ENCODE measurements around the gene BCAS1.

BCAS1 gene

GRCh38 chr20:54076259-54076658, 5.9 kb upstream of the BCAS1 start:
- peaks cover 14% of the 10 kb centered on the region for H3K27me3 Mint-ChIP-seq (ENCODE audit: low read depth)
- H3K27ac Mint-ChIP-seq, result no peak overlapping the region
- peaks cover 4% of the 10 kb centered on the region for H3K9me3 Mint-ChIP-seq
- peaks cover 8% of the 10 kb centered on the region for H3K36me3 Mint-ChIP-seq (ENCODE audit: low read depth)
- no peak overlapping the region for H3K4me3 Mint-ChIP-seq
- H3K4me1 Mint-ChIP-seq (ENCODE audit: low read depth), result peaks cover 19% of the 10 kb centered on the region

- Mint-ChIP-seq H3K36me3 (ENCODE audit: low read depth) (peaks cover 8% of the 10 kb centered on the region), H3K9me3 (peaks cover 4% of the 10 kb centered on the region), H3K4me3 (no peak overlapping the region), H3K27ac (no peak overlapping the region), H3K27me3 (ENCODE audit: low read depth) (peaks cover 10% of the 10 kb centered on the region), H3K4me1 (ENCODE audit: low read depth) (peaks cover 19% of the 10 kb centered on the region)
These were observed 4.9 kb upstream of the BCAS1 start for GRCh38 chr20:54075322-54075721.

- Mint-ChIP-seq H3K27me3 (ENCODE audit: low read depth) (peaks cover 10% of the 10 kb centered on the region), H3K9me3 (peaks cover 4% of the 10 kb centered on the region), H3K27ac (no peak overlapping the region), H3K4me3 (no peak overlapping the region), H3K36me3 (ENCODE audit: low read depth) (peaks cover 7% of the 10 kb centered on the region), H3K4me1 (ENCODE audit: low read depth) (peaks cover 19% of the 10 kb centered on the region)
These were observed 4.1 kb upstream of the BCAS1 start for GRCh38 chr20:54074511-54074910.

GRCh38 chr20:54073288-54073687, 2.9 kb upstream of the BCAS1 start:
- Mint-ChIP-seq H3K4me1 (ENCODE audit: low read depth) (peaks cover 10% of the 10 kb centered on the region), H3K27ac (no peak overlapping the region), H3K9me3 (no peaks in the 10 kb centered on the region), H3K4me3 (no peak overlapping the region), H3K36me3 (ENCODE audit: low read depth) (peaks cover 1% of the 10 kb centered on the region), H3K27me3 (ENCODE audit: low read depth) (peaks cover 10% of the 10 kb centered on the region)

- Mint-ChIP-seq H3K36me3 (ENCODE audit: low read depth) (no peaks in the 10 kb centered on the region), H3K27me3 (ENCODE audit: low read depth) (peaks cover 6% of the 10 kb centered on the region), H3K4me1 (ENCODE audit: low read depth) (peaks cover 4% of the 10 kb centered on the region), H3K9me3 (no peaks in the 10 kb centered on the region), H3K4me3 (no peak overlapping the region), H3K27ac (no peak overlapping the region)
These were observed 858 bp downstream of the BCAS1 start for GRCh38 chr20:54069501-54069971.

GRCh38 chr20:54068966-54069365, 1.4 kb downstream of the BCAS1 start:
- Mint-ChIP-seq H3K4me3 (no peak overlapping the region), H3K4me1 (ENCODE audit: low read depth) (peaks cover 4% of the 10 kb centered on the region), H3K9me3 (no peaks in the 10 kb centered on the region), H3K27me3 (ENCODE audit: low read depth) (peaks cover 6% of the 10 kb centered on the region), H3K27ac (no peak overlapping the region), H3K36me3 (ENCODE audit: low read depth) (no peaks in the 10 kb centered on the region)

- H3K27me3 Mint-ChIP-seq (ENCODE audit: low read depth), result peaks cover 6% of the 10 kb centered on the region
- H3K4me3 Mint-ChIP-seq, result no peak overlapping the region
- no peaks in the 10 kb centered on the region for H3K36me3 Mint-ChIP-seq (ENCODE audit: low read depth)
- H3K27ac Mint-ChIP-seq, result no peak overlapping the region
- no peaks in the 10 kb centered on the region for H3K9me3 Mint-ChIP-seq
- peaks cover 4% of the 10 kb centered on the region for H3K4me1 Mint-ChIP-seq (ENCODE audit: low read depth)
These were observed 1.9 kb downstream of the BCAS1 start for GRCh38 chr20:54068495-54068894.

- Mint-ChIP-seq H3K27ac (no peak overlapping the region), H3K36me3 (ENCODE audit: low read depth) (no peaks in the 10 kb centered on the region), H3K27me3 (ENCODE audit: low read depth) (peaks cover 6% of the 10 kb centered on the region), H3K4me3 (no peak overlapping the region), H3K9me3 (no peaks in the 10 kb centered on the region), H3K4me1 (ENCODE audit: low read depth) (peaks cover 4% of the 10 kb centered on the region)
These were observed 2.7 kb downstream of the BCAS1 start for GRCh38 chr20:54067606-54068174.

GRCh38 chr20:54065601-54066038, 4.8 kb downstream of the BCAS1 start:
- Mint-ChIP-seq H3K36me3 (ENCODE audit: low read depth) (no peaks in the 10 kb centered on the region), H3K27me3 (ENCODE audit: low read depth) (peaks cover 3% of the 10 kb centered on the region), H3K27ac (no peak overlapping the region), H3K9me3 (no peaks in the 10 kb centered on the region), H3K4me1 (ENCODE audit: low read depth) (peaks cover 4% of the 10 kb centered on the region), H3K4me3 (no peak overlapping the region)

GRCh38 chr20:54064939-54065338, 5.5 kb downstream of the BCAS1 start:
- no peaks in the 10 kb centered on the region for H3K9me3 Mint-ChIP-seq
- H3K4me1 Mint-ChIP-seq (ENCODE audit: low read depth), result peaks cover 4% of the 10 kb centered on the region
- H3K27me3 Mint-ChIP-seq (ENCODE audit: low read depth), result peaks cover 3% of the 10 kb centered on the region
- no peak overlapping the region for H3K27ac Mint-ChIP-seq
- no peaks in the 10 kb centered on the region for H3K36me3 Mint-ChIP-seq (ENCODE audit: low read depth)
- H3K4me3 Mint-ChIP-seq, result no peak overlapping the region

- H3K4me3 Mint-ChIP-seq, result no peak overlapping the region
- no peak overlapping the region for H3K27ac Mint-ChIP-seq
- peaks cover 3% of the 10 kb centered on the region for H3K27me3 Mint-ChIP-seq (ENCODE audit: low read depth)
- peaks cover 4% of the 10 kb centered on the region for H3K4me1 Mint-ChIP-seq (ENCODE audit: low read depth)
- H3K9me3 Mint-ChIP-seq, result no peaks in the 10 kb centered on the region
- no peaks in the 10 kb centered on the region for H3K36me3 Mint-ChIP-seq (ENCODE audit: low read depth)
These were observed 6.3 kb downstream of the BCAS1 start for GRCh38 chr20:54063992-54064676.

GRCh38 chr20:54063580-54063979, 6.8 kb downstream of the BCAS1 start:
- H3K4me1 Mint-ChIP-seq (ENCODE audit: low read depth), result peaks cover 4% of the 10 kb centered on the region
- no peaks in the 10 kb centered on the region for H3K36me3 Mint-ChIP-seq (ENCODE audit: low read depth)
- no peaks in the 10 kb centered on the region for H3K9me3 Mint-ChIP-seq
- peaks cover 3% of the 10 kb centered on the region for H3K27me3 Mint-ChIP-seq (ENCODE audit: low read depth)
- H3K4me3 Mint-ChIP-seq, result no peak overlapping the region
- no peak overlapping the region for H3K27ac Mint-ChIP-seq

- Mint-ChIP-seq H3K4me3 (no peak overlapping the region), H3K27me3 (ENCODE audit: low read depth) (peaks cover 3% of the 10 kb centered on the region), H3K36me3 (ENCODE audit: low read depth) (no peaks in the 10 kb centered on the region), H3K9me3 (no peaks in the 10 kb centered on the region), H3K27ac (no peak overlapping the region), H3K4me1 (ENCODE audit: low read depth) (peaks cover 4% of the 10 kb centered on the region)
These were observed 7.5 kb downstream of the BCAS1 start for GRCh38 chr20:54062812-54063280.

GRCh38 chr20:54061101-54061881, 9.1 kb downstream of the BCAS1 start:
- peaks cover under 1% of the 10 kb centered on the region for H3K27me3 Mint-ChIP-seq (ENCODE audit: low read depth)
- no peaks in the 10 kb centered on the region for H3K9me3 Mint-ChIP-seq
- no peaks in the 10 kb centered on the region for H3K36me3 Mint-ChIP-seq (ENCODE audit: low read depth)
- H3K4me3 Mint-ChIP-seq, result no peak overlapping the region
- H3K4me1 Mint-ChIP-seq (ENCODE audit: low read depth), result peaks cover under 1% of the 10 kb centered on the region
- H3K27ac Mint-ChIP-seq, result no peak overlapping the region

All from T-helper 1 cell treated with Interleukin-12 subunit alpha and Interleukin-12 subunit beta and Interleukin-4 antibody, amounts not matched to agents 30 μg/mL and 1 μg/mL, for 36 hours (primary cell).